Measurements from ENCODE around the gene PLPP1.

PLPP1 gene

GRCh38 chr5:55534436-55535198, at the start of gene PLPP1:
Gene PLPP1, minus strand, starts transcription at chr5:55534964. Its CDS starts 335 bp downstream, at chr5:55534629.
- in situ Hi-C loops (cut with HindIII; ENCODE audit: low sequenced_read_pairs) = no loop called here

GRCh38 chr5:55583578-55583977, 48.8 kb upstream of the PLPP1 start:
- in situ Hi-C loops (cut with HindIII; ENCODE audit: low sequenced_read_pairs) = no loop called here

GRCh38 chr5:55582256-55582655, 47.5 kb upstream of the PLPP1 start:
- in situ Hi-C loops (cut with HindIII; ENCODE audit: low sequenced_read_pairs) = no loop called here

- in situ Hi-C loops (cut with HindIII; ENCODE audit: low sequenced_read_pairs) = no loop called here
These were observed 45.3 kb upstream of the PLPP1 start for GRCh38 chr5:55580042-55580441.

- in situ Hi-C loops (cut with HindIII; ENCODE audit: low sequenced_read_pairs) = no loop called here
These were observed 44.0 kb upstream of the PLPP1 start for GRCh38 chr5:55578771-55579170.

- in situ Hi-C loops (cut with HindIII; ENCODE audit: low sequenced_read_pairs) = no loop called here
These were observed 42.7 kb upstream of the PLPP1 start for GRCh38 chr5:55577353-55578060.

GRCh38 chr5:55576661-55577060, 41.9 kb upstream of the PLPP1 start:
- in situ Hi-C loops (cut with HindIII; ENCODE audit: low sequenced_read_pairs) = no loop called here

GRCh38 chr5:55575815-55576583, 41.2 kb upstream of the PLPP1 start:
- in situ Hi-C loops (cut with HindIII; ENCODE audit: low sequenced_read_pairs) = no loop called here

GRCh38 chr5:55572600-55572999, 37.8 kb upstream of the PLPP1 start:
- in situ Hi-C loops (cut with HindIII; ENCODE audit: low sequenced_read_pairs) = no loop called here

- in situ Hi-C loops (cut with HindIII; ENCODE audit: low sequenced_read_pairs) = no loop called here
These were observed 37.3 kb upstream of the PLPP1 start for GRCh38 chr5:55572020-55572419.

GRCh38 chr5:55570570-55570969, 35.8 kb upstream of the PLPP1 start:
- in situ Hi-C loops (cut with HindIII; ENCODE audit: low sequenced_read_pairs) = no loop called here

GRCh38 chr5:55570026-55570425, 35.3 kb upstream of the PLPP1 start:
- in situ Hi-C loops (cut with HindIII; ENCODE audit: low sequenced_read_pairs) = no loop called here

GRCh38 chr5:55569513-55569865, 34.7 kb upstream of the PLPP1 start:
- in situ Hi-C loops (cut with HindIII; ENCODE audit: low sequenced_read_pairs) = no loop called here

GRCh38 chr5:55568654-55569512, 34.1 kb upstream of the PLPP1 start:
- in situ Hi-C loops (cut with HindIII; ENCODE audit: low sequenced_read_pairs) = no loop called here

GRCh38 chr5:55564721-55565120, 30.0 kb upstream of the PLPP1 start:
- in situ Hi-C loops (cut with HindIII; ENCODE audit: low sequenced_read_pairs) = no loop called here

- in situ Hi-C loops (cut with HindIII; ENCODE audit: low sequenced_read_pairs) = no loop called here
These were observed 23.7 kb upstream of the PLPP1 start for GRCh38 chr5:55558484-55558883.

GRCh38 chr5:55557123-55557522, 22.4 kb upstream of the PLPP1 start:
- in situ Hi-C loops (cut with HindIII; ENCODE audit: low sequenced_read_pairs) = no loop called here

- in situ Hi-C loops (cut with HindIII; ENCODE audit: low sequenced_read_pairs) = no loop called here
These were observed 19.9 kb upstream of the PLPP1 start for GRCh38 chr5:55554585-55555202.

GRCh38 chr5:55551904-55552303, 17.1 kb upstream of the PLPP1 start:
- in situ Hi-C loops (cut with HindIII; ENCODE audit: low sequenced_read_pairs) = no loop called here

GRCh38 chr5:55551358-55551757, 16.6 kb upstream of the PLPP1 start:
- in situ Hi-C loops (cut with HindIII; ENCODE audit: low sequenced_read_pairs) = no loop called here
